ENCODE data around the gene SLC6A9.

SLC6A9 gene

DNA sequence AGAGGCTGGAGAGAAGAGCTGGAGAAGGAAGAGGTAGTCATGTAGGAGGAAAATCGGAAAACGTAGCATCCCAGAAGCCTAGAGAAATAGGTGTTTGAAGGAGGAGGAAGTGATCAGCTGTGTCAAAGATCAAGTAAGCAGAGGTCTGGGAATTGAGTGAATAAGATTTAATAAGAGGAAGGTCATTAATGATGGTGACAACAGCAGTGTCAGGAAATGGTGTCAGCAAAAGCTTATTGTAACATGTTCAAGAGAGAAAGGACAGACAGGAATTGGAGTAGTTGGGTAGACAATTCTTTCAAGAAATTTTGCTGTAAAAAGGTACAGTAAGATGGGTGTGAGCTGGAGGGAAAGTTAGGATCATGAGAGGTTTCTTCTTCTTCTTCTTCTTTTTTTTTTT is 41.6 kb upstream of the SLC6A9 start:
- DNase-seq (ENCODE audit: low spot score): no peak
- TF ChIP-seq CTCF (IDR thresholded peaks at IDR 0.05; ENCODE audit: extremely low read depth, missing control alignments): no peak

GRCh38 chr1:44072204-44072603 is 40.9 kb upstream of the SLC6A9 start:
- no peak for TF ChIP-seq CTCF (IDR thresholded peaks at IDR 0.05; ENCODE audit: extremely low read depth, missing control alignments)
- no peak for DNase-seq (ENCODE audit: low spot score)

DNA sequence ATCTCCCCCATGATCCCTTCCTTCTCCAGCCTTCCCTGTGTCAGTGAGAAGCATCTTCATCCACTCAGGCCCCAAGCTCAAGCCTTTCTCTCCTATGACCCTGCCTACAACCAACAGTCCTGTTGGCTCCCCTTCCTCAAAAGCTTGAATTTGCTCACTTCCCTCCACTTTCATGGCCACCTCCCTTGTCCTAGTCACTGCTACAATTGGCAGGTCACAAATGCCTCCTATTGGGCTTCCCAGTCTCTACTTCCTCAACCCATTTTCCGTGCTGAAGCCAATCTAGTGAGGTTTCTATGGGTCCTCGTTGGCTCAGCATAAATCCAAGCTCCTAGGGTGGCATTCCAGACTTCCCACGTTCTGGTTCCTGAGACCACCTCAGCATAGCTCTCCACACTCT is 40.2 kb upstream of the SLC6A9 start:
- no peak for DNase-seq (ENCODE audit: low spot score)
- no peak for TF ChIP-seq CTCF (IDR thresholded peaks at IDR 0.05; ENCODE audit: extremely low read depth, missing control alignments)

- peak; percentile 34 for DNase-seq (ENCODE audit: low spot score)
These were observed 37.2 kb upstream of the SLC6A9 start for GRCh38 chr1:44068442-44068921.

DNA sequence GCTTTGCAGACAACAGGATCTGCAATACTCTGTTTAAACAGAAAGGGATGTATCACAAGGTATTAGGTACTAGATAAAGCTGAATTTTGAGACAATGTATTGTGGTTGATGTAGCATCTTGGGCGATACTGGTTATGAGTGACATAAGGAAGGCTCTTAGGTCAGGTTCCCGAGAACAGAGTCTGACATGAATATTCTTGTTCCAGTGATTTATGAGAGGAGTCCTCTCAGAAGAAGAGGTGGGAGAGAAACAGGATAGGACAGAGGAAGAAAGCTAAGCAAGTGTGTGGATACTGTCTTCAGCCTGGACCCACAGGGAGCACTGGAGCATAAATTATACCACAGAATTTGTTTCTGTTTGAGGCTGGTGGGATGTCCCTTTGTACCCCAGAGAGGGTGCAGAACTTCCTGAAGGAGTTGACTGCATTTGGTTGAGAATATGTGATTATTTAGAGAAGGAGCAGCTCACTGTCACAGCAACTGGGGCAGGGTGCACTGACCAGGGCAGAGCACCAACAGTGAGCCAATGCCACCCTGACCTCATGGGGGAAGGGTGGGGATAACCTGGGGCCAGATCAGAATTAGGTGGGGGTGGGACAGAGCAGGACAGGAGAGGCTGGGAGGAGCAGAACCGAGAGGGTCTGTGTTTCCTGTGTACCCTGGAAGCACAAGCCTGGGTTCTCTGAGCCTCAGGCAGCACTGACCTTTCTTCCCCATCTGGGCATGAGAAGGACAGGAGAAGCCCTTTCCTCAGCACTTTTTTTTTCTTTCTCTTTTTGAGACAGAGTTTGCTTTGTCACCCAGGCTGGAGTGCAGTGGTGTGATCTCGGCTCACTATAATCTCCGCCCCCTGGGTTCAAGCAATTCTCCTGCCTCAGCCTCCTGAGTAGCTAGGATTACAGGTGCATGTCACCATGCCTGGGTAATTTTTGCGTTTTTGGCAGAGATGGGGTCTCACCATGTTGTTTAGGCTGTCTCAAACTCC is 36.3 kb upstream of the SLC6A9 start:
- TF ChIP-seq CTCF (IDR thresholded peaks at IDR 0.05; ENCODE audit: extremely low read depth, missing control alignments): no peak
- peak; percentile 17 for DNase-seq (ENCODE audit: low spot score)

More at GRCh38 chr1:44068442-44068921, 37.2 kb upstream of the SLC6A9 start:
- no peak for TF ChIP-seq CTCF (IDR thresholded peaks at IDR 0.05; ENCODE audit: extremely low read depth, missing control alignments)

GRCh38 chr1:44062656-44063179 is 31.5 kb upstream of the SLC6A9 start:
- DNase-seq (ENCODE audit: low spot score): no peak
- no peak for TF ChIP-seq CTCF (IDR thresholded peaks at IDR 0.05; ENCODE audit: extremely low read depth, missing control alignments)

DNA sequence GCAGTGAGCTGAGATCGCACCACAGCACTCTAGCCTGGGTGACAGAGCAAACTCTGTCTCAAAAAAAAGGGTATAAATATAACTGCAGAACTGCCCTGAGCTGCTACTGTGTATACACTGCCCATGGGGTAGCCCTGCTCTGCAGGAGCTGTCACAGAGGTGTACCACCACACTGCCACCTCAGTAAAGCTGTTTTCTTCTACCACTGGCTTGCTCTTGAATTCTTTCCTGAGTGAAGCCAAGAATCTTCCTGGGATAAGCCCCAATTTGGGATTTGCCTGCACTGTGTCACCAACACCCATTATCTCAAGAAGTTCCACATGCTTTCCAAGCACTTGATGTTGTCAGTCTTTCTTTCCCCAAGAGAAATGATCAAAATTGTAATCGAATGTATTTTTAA is 30.6 kb upstream of the SLC6A9 start:
- no peak for TF ChIP-seq CTCF (IDR thresholded peaks at IDR 0.05; ENCODE audit: extremely low read depth, missing control alignments)
- no peak for DNase-seq (ENCODE audit: low spot score)

All from GM20000 (cell line).